K562 (cell line): ENCODE data around the gene TMC4. TPM values are rescaled to one million over a fixed set of nuclear protein-coding genes. Genes with fewer than 3 reads are reported as not detected.

Source experiments
- ATAC-seq: fragments of 200-7000 bp; cut with Tn5 transposase; 3 replicates; pipeline ENCODE4 v1.9.1; 2020; ENCODE audit warnings: moderate library complexity
- BruUV-seq: library from RNA; stranded (reverse); fragments of 400-500 nt; replicated peaks from 2 replicates; lab custom pipeline; 2021; lab: Mats Ljungman, UMichigan
- CTCF ChIA-PET: fragments of 300-600 bp; formaldehyde crosslinking; extraction: SDS; loops from one replicate; lab custom pipeline; 2021; ENCODE audit warnings: low intra/inter-chr PET ratio; lab: Yijun Ruan, JAX
- POLR2A ChIA-PET: fragments of 300-600, 350-650 bp; sonication (Branson Sonifier 250); formaldehyde crosslinking; extraction: SDS; loops from one replicate; lab custom pipeline; 2021; ENCODE audit warnings: antibody characterized with exemption, inconsistent platforms; lab: Yijun Ruan, JAX
- DNase-seq, 4 experiments: peaks; one replicate each; pipeline versions ENCODE4 v3.0.0 to v3.0.0-alpha.2; 2011 to 2018; ENCODE audit warnings: low spot score in 3 of 4, mixed read lengths in 3 of 4; ENCODE audit errors: extremely low read depth in 1 of 4
- FAIRE-seq: peaks from 2 replicates; lab custom pipeline; 2011; peaks lifted over from hg19 to GRCh38; lab: Jason Lieb, UNC
- H2AFZ ChIP-seq: 2 replicates; pipeline ENCODE4 v1.6.0; 2011; ENCODE audit warnings: low read depth, low read length, control low read depth, inconsistent platforms
- H3K27ac ChIP-seq: fragments of 200-600 bp; 3 replicates; pipeline ENCODE4 v1.8.0; 2011; ENCODE audit warnings: low read depth, mild to moderate bottlenecking, control low read depth, inconsistent platforms, low read length, moderate library complexity, mixed read lengths; ENCODE audit errors: extremely low read depth
- H3K27me3 ChIP-seq, 2 experiments: fragments of 300-600 bp in 1 of 2; 2 replicates in 1 of 2; 3 replicates in 1 of 2; pipeline versions ENCODE4 v1.6.0 to v1.8.0; 2011; ENCODE audit warnings: inconsistent platforms in 2 of 2, low read length in 2 of 2, mild to moderate bottlenecking in 1 of 2, mixed read lengths in 1 of 2, moderate library complexity in 1 of 2; ENCODE audit not compliant: control insufficient read depth in 2 of 2, insufficient read depth in 2 of 2
- H3K36me3 ChIP-seq: fragments of 300-600 bp; 3 replicates; pipeline ENCODE4 v1.8.0; 2011; ENCODE audit warnings: mild to moderate bottlenecking, low read length, inconsistent platforms; ENCODE audit not compliant: control insufficient read depth, insufficient read depth
- H3K4me1 ChIP-seq, 2 experiments: fragments of 200-600 bp in 1 of 2; replicated peaks in 1 of 2; 2 replicates in 1 of 2; 3 replicates in 1 of 2; pipeline versions ENCODE4 v1.5.1 to v1.8.0; 2011; ENCODE audit warnings: inconsistent platforms in 2 of 2, low read length in 2 of 2, mild to moderate bottlenecking in 1 of 2, mixed read lengths in 1 of 2, moderate library complexity in 1 of 2; ENCODE audit not compliant: control insufficient read depth in 2 of 2, insufficient read depth in 2 of 2
- H3K4me2 ChIP-seq: 2 replicates; pipeline ENCODE4 v1.6.1; 2011; ENCODE audit warnings: low read length, control low read depth, inconsistent platforms, mixed read lengths; ENCODE audit not compliant: insufficient read depth
- H3K4me3 ChIP-seq: fragments of 200-600 bp; sonication (generic), shearing (Covaris generic); 2 replicates; pipeline ENCODE4 v1.5.1; 2016; ENCODE audit warnings: control low read depth, inconsistent platforms
- H3K79me2 ChIP-seq: fragments of 200-600 bp; 3 replicates; pipeline ENCODE4 v1.8.0; 2011; ENCODE audit warnings: low read length, inconsistent platforms; ENCODE audit not compliant: control insufficient read depth, insufficient read depth
- H3K9ac ChIP-seq, 2 experiments: 2 replicates each; pipeline versions ENCODE4 v1.6.0 to v1.6.1; 2011; ENCODE audit warnings: low read depth in 2 of 2, low read length in 2 of 2, control low read depth in 1 of 2, inconsistent platforms in 1 of 2, mild to moderate bottlenecking in 1 of 2, mixed read lengths in 1 of 2; ENCODE audit not compliant: insufficient read depth in 1 of 2
- H3K9me1 ChIP-seq: one replicate; pipeline ENCODE4 v1.6.0; 2011; ENCODE audit warnings: inconsistent platforms, mild to moderate bottlenecking, low read length, moderate library complexity; ENCODE audit not compliant: control insufficient read depth, insufficient read depth
- H3K9me3 ChIP-seq: replicated peaks from 2 replicates; pipeline ENCODE4 v1.5.1; 2011; ENCODE audit warnings: low read depth, low read length, inconsistent platforms; ENCODE audit not compliant: control insufficient read depth, insufficient read depth
- H4K20me1 ChIP-seq: replicated peaks from 2 replicates; pipeline ENCODE4 v1.6.1; 2011; ENCODE audit warnings: low read length, inconsistent platforms, mixed read lengths; ENCODE audit not compliant: control insufficient read depth, insufficient read depth
- CHD7 ChIP-seq: fragments of 200-600 bp; sonication (generic); IDR thresholded peaks from one replicate; pipeline ENCODE4 v1.6.1; 2012; ENCODE audit warnings: mild to moderate bottlenecking, low read depth, low read length, inconsistent platforms
- L3MBTL2 ChIP-seq: fragments of 450-650 bp; IDR thresholded peaks from 2 replicates; pipeline ENCODE4 v1.6.1; 2016; ENCODE audit warnings: mild to moderate bottlenecking, moderate library complexity
- ZNF77 ChIP-seq: fragments of 250-450 bp; sonication (Bioruptor Pico); IDR thresholded peaks from 2 replicates; pipeline ENCODE4 v1.5.0; 2020
- WGBS: fragments of 100-300 bp; shearing (Covaris generic); methylation state at CpG from one replicate; pipeline ENCODE4 v1.1.6; 2016; ENCODE audit warnings: low coverage, mixed read lengths; ENCODE audit not compliant: insufficient coverage; ENCODE audit errors: missing lambda C conversion rate; 5-methylcytosine and 5-hydroxymethylcytosine counted together
- in situ Hi-C: fragments of 300-500 bp; cut with MboI; formaldehyde crosslinking; loops from 4 replicates; pipeline ENCODE4 v1.15.0; 2018; ENCODE audit warnings: inconsistent platforms, mixed read lengths
- intact Hi-C: fragments of 100-400 bp; cut with micrococcal nuclease; formaldehyde crosslinking; loops from 2 replicates; pipeline ENCODE4 v1.14.2; 2022
- polyA plus RNA-seq, 8 experiments: library from polyadenylated mRNA; depleted of rRNA in 4 of 8; stranded (reverse) in 5 of 8; unstranded in 3 of 8; fragments of >200 nt; fragmentation: Nextera tagmentation in 2 of 8; fragmentation: Illumina TruSeq in 1 of 8; extraction: Ambion mirVana in 2 of 8; extraction: Trizol in 1 of 8; gene quantifications; 2 replicates each; pipeline versions ENCODE4 v1.2.1 to v1.2.3, GENCODE V29; 2011 to 2014; ENCODE audit warnings: inconsistent platforms in 1 of 8, missing spikeins in 1 of 8
- total RNA-seq, 7 experiments: library from RNA; depleted of rRNA in 6 of 7; stranded (reverse); fragments of >200 nt in 6 of 7; fragmentation: Illumina TruSeq in 2 of 7; extraction: Trizol in 2 of 7; gene quantifications; 2 replicates each; pipeline versions ENCODE4 v1.2.1 to v1.2.3, GENCODE V29; 2011 to 2021; ENCODE audit warnings: low replicate concordance in 1 of 7

TMC4 gene
- total and polyA plus RNA-seq, 9 of the 15 experiments (the other 6 are each of a cell fraction or from before 2014, with no cell fraction given), result 0.12 to 0.79 (median 0.36) TPM; not detected in 2

GRCh38 chr19:54209058-54209810 is 36.3 kb upstream of the TMC4 start:
- Histone ChIP-seq H3K79me2 (peaks cover 65% of the 10 kb centered on the region), H3K4me3 (no peak overlapping the region), H3K9me1 (peaks cover 23% of the 10 kb centered on the region), H3K27me3 (no peaks in the 10 kb centered on the region), H4K20me1 (peaks cover 67% of the 10 kb centered on the region), H3K9ac (peak overlapping the region; percentile 66 to 86), H3K27ac (peak overlapping the region; percentile 89), H3K9me3 (no peaks in the 10 kb centered on the region), H3K4me1 (peaks cover 72 to 76% of the 10 kb centered on the region in 2 experiments), H2AFZ (no peak overlapping the region), H3K36me3 (peaks cover 57% of the 10 kb centered on the region), H3K4me2 (peak overlapping the region; percentile 62)
- BruUV-seq, result no TSS peak
- POLR2A ChIA-PET, result interaction anchor here (0.7 to 7.0 kb wide), 13 partner anchors 8 to 1574 kb away, joined by 3 to 66 read pairs (median 5); partner anchors contain the start of genes CNOT3, LENG1, LILRB3 and MBOAT7
- in situ Hi-C loops (no loop called here), intact Hi-C loops (loop anchor here (2.0 kb wide), 1 partner anchor 20 kb away; the partner anchor contains the start of gene MBOAT7)
- ATAC-seq (peak; percentile 5), FAIRE-seq (no peak), DNase-seq (peak in 2 of 4 experiments; percentile 28 to 44)
- 29% methylated on average over 20 of the region's 24 CpGs for WGBS
- CTCF ChIA-PET, result no interaction called here
- TF ChIP-seq L3MBTL2 (no peak), ZNF77 (peak; percentile 54; the same call in 1 of the 2 replicates), CHD7 (peak; percentile 55)
